H1 (cell line): ENCODE measurements around the gene VPS13A. TPM values are rescaled to one million over a fixed set of nuclear protein-coding genes. Genes with fewer than 3 reads are reported as not detected.
"Not testable (repeated sequence)": the region's sequence is repeated elsewhere in the genome, so short reads cannot be mapped to it uniquely, and the experiment has no call there.

Experiments
- CTCF ChIA-PET: fragments of 300-600 bp; sonication (Branson Sonifier 250); formaldehyde crosslinking; loops from one replicate; lab custom pipeline; 2021; ENCODE audit not compliant: partially characterized antibody; lab: Charles Lee
- POLR2A ChIA-PET: fragments of 300-600 bp; sonication (Branson Sonifier 250); formaldehyde crosslinking; loops from one replicate; lab custom pipeline; 2021; ENCODE audit warnings: inconsistent platforms; ENCODE audit not compliant: partially characterized antibody; lab: Charles Lee
- DNase-seq, 2 experiments: peaks; one replicate each; pipeline versions ENCODE4 v3.0.0 to v3.0.0-alpha.2; 2010 to 2022; ENCODE audit warnings: low spot score in 2 of 2, low read depth in 1 of 2, mixed read lengths in 1 of 2
- FAIRE-seq: peaks from 2 replicates; lab custom pipeline; 2011; peaks lifted over from hg19 to GRCh38; lab: Jason Lieb, UNC
- H2AFZ ChIP-seq: 2 replicates; pipeline ENCODE4 v1.8.1; 2012; ENCODE audit warnings: low read length, inconsistent platforms
- H2AK5ac ChIP-seq: 2 replicates; pipeline ENCODE4 v1.6.1; 2013; ENCODE audit warnings: low read depth, low read length
- H2BK120ac ChIP-seq: replicated peaks from 2 replicates; pipeline ENCODE3; 2013; ENCODE audit warnings: low read depth, low read length, inconsistent platforms
- H2BK12ac ChIP-seq: 2 replicates; pipeline ENCODE4 v1.6.1; 2013; ENCODE audit warnings: low read depth, low read length
- H2BK15ac ChIP-seq: 2 replicates; pipeline ENCODE4 v1.6.1; 2013; ENCODE audit warnings: low read length
- H2BK20ac ChIP-seq: 2 replicates; pipeline ENCODE4 v1.6.1; 2013; ENCODE audit warnings: low read length
- H2BK5ac ChIP-seq: 2 replicates; pipeline ENCODE4 v1.6.1; 2013; ENCODE audit warnings: low read depth, low read length
- H3K14ac ChIP-seq: 2 replicates; pipeline ENCODE4 v1.6.1; 2013; ENCODE audit warnings: inconsistent platforms; ENCODE audit not compliant: insufficient read length
- H3K18ac ChIP-seq: 2 replicates; pipeline ENCODE4 v1.6.1; 2013; ENCODE audit warnings: low read length; ENCODE audit errors: extremely low read depth
- H3K23ac ChIP-seq: 2 replicates; pipeline ENCODE4 v1.6.1; 2013; ENCODE audit warnings: inconsistent platforms; ENCODE audit not compliant: insufficient read length
- H3K23me2 ChIP-seq: 2 replicates; pipeline ENCODE4 v1.6.1; 2013; ENCODE audit warnings: low read depth, low read length
- H3K27ac ChIP-seq: 2 replicates; pipeline ENCODE4 v1.6.1; 2011; ENCODE audit warnings: low read depth, low read length, inconsistent platforms
- H3K27me3 ChIP-seq, 4 experiments: replicated peaks in 1 of 4; 1 replicate in 1 of 4; 2 replicates in 3 of 4; pipeline versions ENCODE4 v1.6.1 to v1.8.1; 2011 to 2013; ENCODE audit warnings: low read length in 3 of 4, mild to moderate bottlenecking in 3 of 4, inconsistent platforms in 2 of 4, mixed read lengths in 2 of 4, moderate library complexity in 1 of 4; ENCODE audit not compliant: control insufficient read depth in 3 of 4, insufficient read depth in 3 of 4; ENCODE audit errors: extremely low read depth in 1 of 4
- H3K36me3 ChIP-seq, 4 experiments: 2 replicates each; pipeline versions ENCODE4 v1.6.1 to v1.8.1; 2011 to 2013; ENCODE audit warnings: mild to moderate bottlenecking in 4 of 4, low read length in 3 of 4, moderate library complexity in 2 of 4, control low read depth in 1 of 4, inconsistent platforms in 1 of 4; ENCODE audit not compliant: insufficient read depth in 4 of 4, control insufficient read depth in 2 of 4
- H3K4ac ChIP-seq: replicated peaks from 2 replicates; pipeline ENCODE3; 2013; ENCODE audit warnings: low read length, low read depth, mixed read lengths, inconsistent platforms; ENCODE audit not compliant: insufficient read length
- H3K4me1 ChIP-seq, 4 experiments: replicated peaks in 1 of 4; 1 replicate in 1 of 4; 2 replicates in 3 of 4; pipeline versions ENCODE4 v1.6.1 to v1.8.1; 2011 to 2013; ENCODE audit warnings: low read length in 3 of 4, inconsistent platforms in 2 of 4, mixed read lengths in 1 of 4; ENCODE audit not compliant: insufficient read depth in 4 of 4, control insufficient read depth in 3 of 4
- H3K4me2 ChIP-seq, 2 experiments: 2 replicates each; pipeline versions ENCODE4 v1.6.1 to v1.8.1; 2011 to 2013; ENCODE audit warnings: low read depth in 2 of 2, low read length in 2 of 2, control low read depth in 1 of 2, inconsistent platforms in 1 of 2, mild to moderate bottlenecking in 1 of 2; ENCODE audit not compliant: insufficient read depth in 1 of 2
- H3K4me3 ChIP-seq, 4 experiments: fragments of 200-600, 300-600 bp in 1 of 4; sonication (generic), shearing (Covaris generic), sonication (Bioruptor Twin) in 1 of 4; 2 replicates each; pipeline versions ENCODE4 v1.5.1 to v1.8.1; 2011 to 2016; ENCODE audit warnings: low read length in 4 of 4, low read depth in 3 of 4, control low read depth in 2 of 4, inconsistent platforms in 2 of 4, mild to moderate bottlenecking in 2 of 4, mixed read lengths in 1 of 4, moderate library complexity in 1 of 4; ENCODE audit not compliant: insufficient read depth in 2 of 4; ENCODE audit errors: extremely low read depth in 1 of 4
- H3K56ac ChIP-seq: replicated peaks from 2 replicates; pipeline ENCODE3; 2013; ENCODE audit warnings: low read depth, mild to moderate bottlenecking, mixed read lengths, low read length, inconsistent platforms; ENCODE audit not compliant: insufficient read length
- H3K79me1 ChIP-seq: 2 replicates; pipeline ENCODE4 v1.6.1; 2013; ENCODE audit warnings: low read depth, low read length, control low read depth
- H3K79me2 ChIP-seq, 2 experiments: 2 replicates each; pipeline versions ENCODE4 v1.6.1 to v1.8.1; 2012 to 2013; ENCODE audit warnings: low read length in 2 of 2, mild to moderate bottlenecking in 2 of 2, inconsistent platforms in 1 of 2; ENCODE audit not compliant: insufficient read depth in 2 of 2, control insufficient read depth in 1 of 2
- H3K9ac ChIP-seq, 4 experiments: replicated peaks in 1 of 4; 1 replicate in 1 of 4; 2 replicates in 3 of 4; pipeline versions ENCODE4 v1.6.1 to v1.8.1; 2011 to 2013; ENCODE audit warnings: low read depth in 3 of 4, low read length in 3 of 4, control low read depth in 2 of 4, mild to moderate bottlenecking in 2 of 4, moderate library complexity in 2 of 4, inconsistent platforms in 1 of 4; ENCODE audit errors: extremely low read depth in 1 of 4
- H3K9me3 ChIP-seq, 2 experiments: 2 replicates each; pipeline versions ENCODE4 v1.6.1 to v1.8.1; 2012 to 2013; ENCODE audit warnings: mild to moderate bottlenecking in 2 of 2, moderate library complexity in 2 of 2, control low read depth in 1 of 2, inconsistent platforms in 1 of 2, low read depth in 1 of 2, low read length in 1 of 2, mixed read lengths in 1 of 2; ENCODE audit not compliant: insufficient read depth in 2 of 2
- H4K20me1 ChIP-seq, 2 experiments: replicated peaks in 1 of 2; 2 replicates each; pipeline versions ENCODE3 to v1.8.1; 2011 to 2013; ENCODE audit warnings: inconsistent platforms in 2 of 2, low read length in 2 of 2, mild to moderate bottlenecking in 1 of 2; ENCODE audit not compliant: insufficient read depth in 2 of 2, control insufficient read depth in 1 of 2
- H4K5ac ChIP-seq: 2 replicates; pipeline ENCODE4 v1.6.1; 2013; ENCODE audit warnings: low read length, low read depth, mixed read lengths, inconsistent platforms; ENCODE audit not compliant: insufficient read length
- H4K8ac ChIP-seq: 2 replicates; pipeline ENCODE4 v1.8.0; 2013; ENCODE audit warnings: mild to moderate bottlenecking, moderate library complexity, low read length, inconsistent platforms; ENCODE audit not compliant: insufficient read depth; ENCODE audit errors: extremely low read depth
- H4K91ac ChIP-seq: replicated peaks from 2 replicates; pipeline ENCODE3; 2013; ENCODE audit warnings: low read length, mixed read lengths, inconsistent platforms; ENCODE audit not compliant: insufficient read length
- E2F6 ChIP-seq: IDR thresholded peaks from 2 replicates; pipeline ENCODE4 v1.6.1; 2012; ENCODE audit warnings: inconsistent platforms
- NRF1 ChIP-seq: IDR thresholded peaks from 2 replicates; pipeline ENCODE4 v1.6.1; 2011; ENCODE audit warnings: mild to moderate bottlenecking, low read depth, low read length, improper control_type of control experiment
- WGBS, 2 experiments: shearing (Covaris generic) in 1 of 2; methylation state at CpG; one replicate each; pipeline versions ENCODE4 v1.1.6 to v1.1.7; 2013 to 2015; ENCODE audit warnings: low lambda C conversion rate in 2 of 2, mixed read lengths in 2 of 2, inconsistent platforms in 1 of 2, low coverage in 1 of 2, missing lambda C conversion rate in 1 of 2; ENCODE audit not compliant: insufficient replicate concordance in 2 of 2, insufficient coverage in 1 of 2, insufficient read length in 1 of 2; ENCODE audit errors: extremely low coverage in 1 of 2, missing lambda C conversion rate in 1 of 2; 5-methylcytosine and 5-hydroxymethylcytosine counted together
- polyA plus RNA-seq, 7 experiments: library from polyadenylated mRNA; depleted of rRNA in 3 of 7; stranded (reverse) in 5 of 7; unstranded in 2 of 7; fragments of >200 nt in 5 of 7; fragments of 200-250 nt in 2 of 7; gene quantifications; 1 replicate in 5 of 7; 2 replicates in 1 of 7; 4 replicates in 1 of 7; pipeline versions ENCODE4 v1.2.1 to v1.2.3, GENCODE V29; 2011 to 2013; ENCODE audit warnings: missing spikeins in 2 of 7, mixed read lengths in 2 of 7
- total RNA-seq: library from RNA; stranded (reverse); fragmentation: NEBNext Ultra II Directional; extraction: Animal tissue kit (Norgen Biotek cat#: 25700); gene quantifications from 2 replicates; pipeline ENCODE4 v1.2.1, GENCODE V29; 2021
- TF ChIP-seq, protein P1 (sequence below): IDR thresholded peaks from 2 replicates; pipeline ENCODE4 v1.6.1; 2011; ENCODE audit warnings: low read length, improper control_type of control experiment

Gene VPS13A
- total and polyA plus RNA-seq, 2 of the 8 experiments (the other 6 are each of a cell fraction or from before 2014, with no cell fraction given), result 6.0 to 36.5 TPM

- TF ChIP-seq, protein P1, sequence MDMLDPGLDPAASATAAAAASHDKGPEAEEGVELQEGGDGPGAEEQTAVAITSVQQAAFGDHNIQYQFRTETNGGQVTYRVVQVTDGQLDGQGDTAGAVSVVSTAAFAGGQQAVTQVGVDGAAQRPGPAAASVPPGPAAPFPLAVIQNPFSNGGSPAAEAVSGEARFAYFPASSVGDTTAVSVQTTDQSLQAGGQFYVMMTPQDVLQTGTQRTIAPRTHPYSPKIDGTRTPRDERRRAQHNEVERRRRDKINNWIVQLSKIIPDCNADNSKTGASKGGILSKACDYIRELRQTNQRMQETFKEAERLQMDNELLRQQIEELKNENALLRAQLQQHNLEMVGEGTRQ, result no peak
- no peak for TF ChIP-seq NRF1
- no peak for TF ChIP-seq E2F6
Observed at GRCh38 chr9:77392328-77392727, 215.0 kb downstream of the VPS13A start (continued).

- H3K56ac ChIP-seq, H2BK120ac ChIP-seq, POLR2A ChIA-PET, H3K9ac ChIP-seq, H3K14ac ChIP-seq, H4K8ac ChIP-seq, H3K27me3 ChIP-seq, H4K5ac ChIP-seq, H2BK20ac ChIP-seq, H3K79me1 ChIP-seq, H3K4me3 ChIP-seq, H4K20me1 ChIP-seq, H3K4ac ChIP-seq, DNase-seq, H3K36me3 ChIP-seq, H2BK12ac ChIP-seq, H4K91ac ChIP-seq, H3K27ac ChIP-seq, H2BK15ac ChIP-seq, H2AFZ ChIP-seq, H3K9me3 ChIP-seq, FAIRE-seq, H3K23me2 ChIP-seq, H3K4me2 ChIP-seq, H3K79me2 ChIP-seq, H2AK5ac ChIP-seq, H2BK5ac ChIP-seq, H3K18ac ChIP-seq, H3K4me1 ChIP-seq, H3K23ac ChIP-seq: not testable (repeated sequence)
- CTCF ChIA-PET, result interaction anchor here (0.6 kb wide), 1 partner anchor 11 kb away, joined by 4 read pairs; no protein-coding TSS in a partner anchor
- 90% methylated on average over 9 of the region's 9 CpGs; no CpG with 5 or more reads in 1 of the 2 experiments for WGBS, 2 experiments
Observed at GRCh38 chr9:77398581-77398980, 221.2 kb downstream of the VPS13A start.
